ENCODE data around the gene KCNT1. TPM values are rescaled to one million over a fixed set of nuclear protein-coding genes. Genes with fewer than 3 reads are reported as not detected.

The KCNT1 gene
- total RNA-seq, 1 experiment from 2014 or later: not detected

- intact Hi-C loops (cut with micrococcal nuclease; ENCODE audit: unreplicated experiment): no loop called here
- Histone ChIP-seq H3K4me1 (replicated peaks; ENCODE audit: insufficient read depth) (no peaks in the 10 kb centered on the region), H2AFZ (no peak overlapping the region), H4K20me1 (ENCODE audit: insufficient read depth) (no peaks in the 10 kb centered on the region), H3F3A (ENCODE audit: insufficient read depth, low read depth) (no peaks in the 10 kb centered on the region), H3K27ac (no peak overlapping the region), H3K9me2 (ENCODE audit: insufficient read depth) (no peaks in the 10 kb centered on the region), H3K9me3 (ENCODE audit: insufficient read depth, low read depth) (no peaks in the 10 kb centered on the region), H3K79me2 (ENCODE audit: low read depth) (no peaks in the 10 kb centered on the region), H3K4me2 (no peak overlapping the region), H3K36me3 (ENCODE audit: low read depth) (no peaks in the 10 kb centered on the region), H3K4me3 (no peak overlapping the region), H3K27me3 (ENCODE audit: insufficient read depth, low read depth) (peaks cover 100% of the 10 kb centered on the region)
- no peak for DNase-seq
- TF ChIP-seq CTCF (conservative IDR thresholded peaks at IDR 0.05) (no peak), EZH2 (IDR thresholded peaks at IDR 0.05; ENCODE audit: low read depth) (no peak)
- ChIA-PET CTCF (no interaction called here), POLR2A (ENCODE audit: unreplicated experiment) (no interaction called here)
- no TSS peak for BruUV-seq (replicated peaks)
Observed at GRCh38 chr9:135751501-135751900, 49.5 kb downstream of the KCNT1 start.

GRCh38 chr9:135752281-135753204 is 50.6 kb downstream of the KCNT1 start:
- Histone ChIP-seq H3K9me2 (ENCODE audit: insufficient read depth) (no peaks in the 10 kb centered on the region), H4K20me1 (ENCODE audit: insufficient read depth) (no peaks in the 10 kb centered on the region), H3K9me3 (ENCODE audit: insufficient read depth, low read depth) (no peaks in the 10 kb centered on the region), H3K36me3 (ENCODE audit: low read depth) (no peaks in the 10 kb centered on the region), H3K4me1 (replicated peaks; ENCODE audit: insufficient read depth) (no peaks in the 10 kb centered on the region), H3K4me2 (no peak overlapping the region), H3K4me3 (no peak overlapping the region), H3K27me3 (ENCODE audit: insufficient read depth, low read depth) (peaks cover 96% of the 10 kb centered on the region), H2AFZ (no peak overlapping the region), H3K79me2 (ENCODE audit: low read depth) (no peaks in the 10 kb centered on the region), H3K27ac (no peak overlapping the region), H3F3A (ENCODE audit: insufficient read depth, low read depth) (no peaks in the 10 kb centered on the region)
- intact Hi-C loops (cut with micrococcal nuclease; ENCODE audit: unreplicated experiment): no loop called here
- TF ChIP-seq EZH2 (IDR thresholded peaks at IDR 0.05; ENCODE audit: low read depth) (no peak), CTCF (conservative IDR thresholded peaks at IDR 0.05) (no peak)
- ChIA-PET CTCF (no interaction called here), POLR2A (ENCODE audit: unreplicated experiment) (no interaction called here)
- no TSS peak for BruUV-seq (replicated peaks)
- DNase-seq: no peak

GRCh38 chr9:135753391-135754105 is 51.6 kb downstream of the KCNT1 start:
- Histone ChIP-seq H3K79me2 (ENCODE audit: low read depth) (no peaks in the 10 kb centered on the region), H3K9me2 (ENCODE audit: insufficient read depth) (no peaks in the 10 kb centered on the region), H4K20me1 (ENCODE audit: insufficient read depth) (no peaks in the 10 kb centered on the region), H3F3A (ENCODE audit: insufficient read depth, low read depth) (no peaks in the 10 kb centered on the region), H3K4me2 (no peak overlapping the region), H3K4me3 (no peak overlapping the region), H3K9me3 (ENCODE audit: insufficient read depth, low read depth) (no peaks in the 10 kb centered on the region), H3K27ac (no peak overlapping the region), H2AFZ (no peak overlapping the region), H3K4me1 (replicated peaks; ENCODE audit: insufficient read depth) (no peaks in the 10 kb centered on the region), H3K36me3 (ENCODE audit: low read depth) (no peaks in the 10 kb centered on the region), H3K27me3 (ENCODE audit: insufficient read depth, low read depth) (peaks cover 96% of the 10 kb centered on the region)
- TF ChIP-seq CTCF (conservative IDR thresholded peaks at IDR 0.05) (no peak), EZH2 (IDR thresholded peaks at IDR 0.05; ENCODE audit: low read depth) (no peak)
- DNase-seq: no peak
- intact Hi-C loops (cut with micrococcal nuclease; ENCODE audit: unreplicated experiment): no loop called here
- no TSS peak for BruUV-seq (replicated peaks)
- ChIA-PET POLR2A (ENCODE audit: unreplicated experiment) (no interaction called here), CTCF (no interaction called here)
